ENCODE results near the gene ZNF486. TPM values are rescaled to one million over a fixed set of nuclear protein-coding genes. Genes with fewer than 3 reads are reported as not detected.
"Not testable (repeated sequence)": the region's sequence is repeated elsewhere in the genome, so short reads cannot be mapped to it uniquely, and the experiment has no call there.

ZNF486 gene
- total RNA-seq, 1 donor, result 6.9 TPM

- TF ChIP-seq CTCF (IDR thresholded peaks at IDR 0.05; ENCODE audit: insufficient read depth, low read length), result no peak
- no peak overlapping the region for H3K4me3 ChIP-seq (ENCODE audit: low read depth, low read length)
- no peak for DNase-seq (ENCODE audit: low read depth)
Observed at GRCh38 chr19:20162821-20163220, 4.2 kb upstream of the ZNF486 start.

- no peak for DNase-seq (ENCODE audit: low read depth)
- no peak for TF ChIP-seq CTCF (IDR thresholded peaks at IDR 0.05; ENCODE audit: insufficient read depth, low read length)
Observed at GRCh38 chr19:20164456-20164855, 2.6 kb upstream of the ZNF486 start.

GRCh38 chr19:20165971-20166592 is 932 bp upstream of the ZNF486 start:
- DNase-seq (ENCODE audit: low read depth), result no peak
- H3K4me3 ChIP-seq (ENCODE audit: low read depth, low read length), result no peak overlapping the region
- TF ChIP-seq CTCF (IDR thresholded peaks at IDR 0.05; ENCODE audit: insufficient read depth, low read length), result no peak

More at GRCh38 chr19:20164456-20164855, 2.6 kb upstream of the ZNF486 start:
- no peak overlapping the region for H3K4me3 ChIP-seq (ENCODE audit: low read depth, low read length)

GRCh38 chr19:20167651-20168122 is 673 bp downstream of the ZNF486 start:
- H3K4me3 ChIP-seq (ENCODE audit: low read depth, low read length), result peak overlapping the region; percentile 90
- peak; percentile 55 for DNase-seq (ENCODE audit: low read depth)
- no peak for TF ChIP-seq CTCF (IDR thresholded peaks at IDR 0.05; ENCODE audit: insufficient read depth, low read length)

GRCh38 chr19:20171285-20171684 is 4.3 kb downstream of the ZNF486 start:
- no peak overlapping the region for H3K4me3 ChIP-seq (ENCODE audit: low read depth, low read length)
- TF ChIP-seq CTCF (IDR thresholded peaks at IDR 0.05; ENCODE audit: insufficient read depth, low read length), result no peak
- no peak for DNase-seq (ENCODE audit: low read depth)

- H3K4me3 ChIP-seq (ENCODE audit: low read depth, low read length); DNase-seq (ENCODE audit: low read depth): not testable (repeated sequence)
Observed at GRCh38 chr19:20175848-20176247, 8.8 kb downstream of the ZNF486 start.

- DNase-seq (ENCODE audit: low read depth), result peak; percentile 7
Observed at GRCh38 chr19:20179956-20180355, 12.9 kb downstream of the ZNF486 start.

GRCh38 chr19:20182222-20182785 is 15.3 kb downstream of the ZNF486 start:
- no peak for TF ChIP-seq CTCF (IDR thresholded peaks at IDR 0.05; ENCODE audit: insufficient read depth, low read length)
- H3K4me3 ChIP-seq (ENCODE audit: low read depth, low read length), result no peak overlapping the region
- no peak for DNase-seq (ENCODE audit: low read depth)

More at GRCh38 chr19:20179956-20180355, 12.9 kb downstream of the ZNF486 start:
- H3K4me3 ChIP-seq (ENCODE audit: low read depth, low read length), result not testable (repeated sequence)

Data from fibroblast of the aortic adventitia (primary cell).